HG03135 (cell line): ENCODE data around the gene GPR108.
"Not testable (repeated sequence)": the region's sequence is repeated elsewhere in the genome, so short reads cannot be mapped to it uniquely, and the experiment has no call there.

Experiments used
- ATAC-seq: cut with Tn5 transposase; IDR thresholded peaks from one replicate; pipeline ENCODE4 v1.9.1; 2021; ENCODE audit warnings: mild to moderate bottlenecking, moderate library complexity; ENCODE audit not compliant: unreplicated experiment

GPR108 gene

DNA sequence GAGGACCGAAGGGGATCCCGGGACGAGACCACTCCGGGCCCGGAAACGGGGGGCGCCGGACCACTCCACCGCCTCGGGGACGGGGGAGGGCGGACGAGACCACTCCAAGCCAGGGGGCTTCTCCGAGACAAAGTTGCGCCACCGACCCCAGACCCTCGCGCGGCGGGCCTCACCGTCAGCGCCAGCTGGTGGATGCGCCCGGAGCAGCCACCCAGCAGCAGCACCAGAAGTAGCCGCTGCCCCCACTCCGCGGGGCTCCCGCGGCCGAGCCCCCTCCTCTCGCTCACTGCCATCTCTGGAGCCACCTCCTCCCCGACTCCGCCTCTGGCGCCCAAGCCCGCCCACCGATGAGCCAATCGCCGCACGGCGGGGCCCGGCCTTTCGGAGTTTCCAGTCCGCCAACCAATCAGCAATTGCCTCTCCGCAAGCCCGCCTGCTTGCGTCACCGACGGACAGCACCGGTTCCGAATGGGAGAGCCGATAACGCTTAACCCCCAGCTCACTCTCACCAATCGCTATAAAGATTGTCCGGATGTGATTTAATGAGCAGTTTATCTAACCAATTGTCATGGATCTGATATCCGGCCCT is at the start of gene GPR108:
GPR108 (minus strand) TSS at position 297 of the 589 bp plus-strand sequence; CDS start at position 293, 4 bp downstream.
- ATAC-seq = peak; percentile 56

DNA sequence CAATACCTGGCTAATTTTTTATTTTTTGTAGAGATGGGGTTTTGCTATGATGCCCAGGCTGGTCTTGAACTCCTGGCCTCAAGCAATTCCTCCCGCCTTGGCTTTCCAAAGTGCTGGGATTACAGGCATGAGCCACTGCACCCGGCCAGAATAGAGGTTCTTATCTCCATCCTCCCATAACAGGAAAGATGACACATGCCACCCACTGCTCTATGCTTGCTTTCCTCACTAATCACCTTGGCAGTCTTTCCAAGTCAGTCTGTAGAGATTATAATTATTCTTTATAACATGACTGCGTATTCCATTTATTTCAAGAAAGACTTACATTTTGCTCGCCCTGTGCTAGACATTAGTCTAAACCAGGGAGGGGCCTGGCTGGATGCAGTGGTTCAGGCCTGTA is 41.8 kb upstream of the GPR108 start:
- ATAC-seq = no peak

DNA sequence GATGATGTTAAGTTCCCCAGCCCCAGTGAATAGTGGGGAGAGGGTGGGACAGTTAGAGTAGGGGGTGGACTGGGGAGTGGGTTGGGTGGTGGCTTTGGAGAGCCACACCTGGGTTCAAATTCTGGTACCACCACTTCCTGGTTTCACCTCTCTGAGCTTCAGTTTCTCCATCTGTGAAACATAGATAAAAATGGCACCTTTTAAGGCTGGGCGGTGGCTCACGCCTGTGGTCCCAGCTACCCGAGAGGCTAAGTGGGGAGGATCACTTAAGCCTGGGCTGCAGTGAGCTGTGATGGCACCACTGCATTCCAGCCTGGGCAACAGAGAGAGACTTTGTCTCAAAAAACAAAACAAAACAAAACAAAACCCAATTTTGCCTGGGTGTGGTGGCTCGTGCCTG is 41.0 kb upstream of the GPR108 start:
- ATAC-seq = no peak

DNA sequence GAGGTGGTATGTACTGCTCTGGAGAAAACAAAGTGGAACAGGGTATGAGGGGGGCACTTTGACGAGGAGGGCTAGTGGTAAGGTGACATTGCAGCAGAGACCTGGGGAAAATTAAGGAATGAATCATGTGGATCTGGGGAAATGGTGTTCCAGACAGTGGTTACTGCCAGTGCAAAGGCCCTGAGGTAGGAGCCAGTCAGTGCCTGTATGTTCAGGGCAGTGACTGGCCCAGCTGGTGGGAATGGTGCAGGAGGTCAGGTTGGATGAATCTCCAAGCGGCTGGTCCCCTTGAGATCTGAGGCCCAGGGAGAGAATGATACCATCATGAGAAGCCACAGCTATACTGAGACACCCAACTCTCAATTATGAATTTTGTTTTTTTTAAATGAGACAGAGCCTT is 40.1 kb upstream of the GPR108 start:
- ATAC-seq = no peak

DNA sequence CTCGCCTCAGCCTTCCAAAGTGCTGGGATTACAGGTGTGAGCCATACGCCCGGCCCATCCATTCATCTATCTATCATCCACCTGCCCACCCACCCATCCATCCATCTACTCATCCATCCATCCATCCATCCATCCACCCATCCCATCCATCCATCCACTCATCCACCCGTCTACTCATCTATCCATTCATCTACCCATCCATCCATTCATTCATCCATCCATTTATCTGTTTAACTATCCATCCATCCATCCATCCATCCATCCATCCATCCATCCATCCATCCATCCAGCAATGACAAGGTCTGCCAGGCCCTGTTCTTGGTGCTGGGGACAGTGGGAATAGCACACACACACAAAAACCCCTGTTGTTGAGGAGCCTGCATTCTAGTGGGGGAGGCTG is 39.6 kb upstream of the GPR108 start:
- no peak for ATAC-seq

DNA sequence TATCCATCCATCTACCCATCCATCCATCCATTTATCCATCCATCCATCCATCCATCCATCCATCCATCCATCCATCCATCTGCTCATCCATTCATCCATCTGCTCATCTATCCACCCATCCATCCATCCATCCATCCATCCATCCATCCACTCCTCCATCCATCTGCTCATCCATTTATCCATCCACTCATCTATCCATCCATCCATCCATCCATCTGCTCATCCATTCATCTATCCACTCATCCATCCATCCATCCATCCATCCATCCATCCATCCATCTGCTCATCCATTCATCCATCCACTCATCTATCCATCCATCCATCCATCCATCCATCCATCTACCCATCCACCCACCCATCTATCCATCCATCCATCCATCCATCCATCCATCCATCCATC is 38.7 kb upstream of the GPR108 start:
- not testable (repeated sequence) for ATAC-seq

DNA sequence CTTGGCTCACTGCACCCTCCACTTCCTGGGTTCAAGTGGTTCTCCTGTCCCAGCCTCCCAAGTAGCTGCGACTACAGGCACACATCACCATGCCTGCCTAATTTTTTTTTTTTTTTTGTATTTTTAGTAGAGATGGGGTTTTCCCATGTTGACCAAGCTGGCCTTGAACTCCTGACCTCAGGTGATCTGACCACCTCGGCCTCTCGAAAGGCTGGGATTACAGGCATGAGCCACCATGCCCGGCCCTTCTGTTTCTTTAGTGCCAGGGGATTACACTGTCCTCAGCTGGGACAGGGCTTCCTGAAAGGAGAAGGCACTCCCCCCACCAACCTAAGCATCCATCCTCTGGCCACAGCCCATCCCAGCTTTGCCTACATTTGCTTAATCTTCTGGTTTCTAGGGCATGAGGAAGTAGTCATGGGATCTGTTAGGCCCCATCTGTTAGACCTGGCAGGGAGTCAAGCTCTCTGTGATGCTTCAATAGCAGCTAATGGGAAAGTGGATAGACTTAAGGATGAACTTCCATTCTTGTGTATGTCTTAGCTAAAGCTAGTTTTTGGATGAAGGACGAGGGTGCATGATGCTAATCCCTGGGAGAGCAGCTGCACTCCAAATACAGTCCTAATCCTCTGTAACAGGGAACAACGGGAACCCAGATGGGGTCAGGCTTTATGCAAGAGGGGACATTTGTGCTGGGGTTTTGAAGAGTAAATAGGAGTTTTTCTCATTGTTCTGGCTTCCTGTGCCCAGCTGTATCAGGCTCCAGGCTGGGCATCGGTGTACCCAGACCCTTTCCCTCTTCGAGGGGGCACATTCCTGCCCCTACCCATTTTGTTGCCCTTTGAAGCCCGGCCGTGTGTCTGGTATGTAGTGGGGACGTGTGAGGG is 37.7 kb upstream of the GPR108 start:
- no peak for ATAC-seq

DNA sequence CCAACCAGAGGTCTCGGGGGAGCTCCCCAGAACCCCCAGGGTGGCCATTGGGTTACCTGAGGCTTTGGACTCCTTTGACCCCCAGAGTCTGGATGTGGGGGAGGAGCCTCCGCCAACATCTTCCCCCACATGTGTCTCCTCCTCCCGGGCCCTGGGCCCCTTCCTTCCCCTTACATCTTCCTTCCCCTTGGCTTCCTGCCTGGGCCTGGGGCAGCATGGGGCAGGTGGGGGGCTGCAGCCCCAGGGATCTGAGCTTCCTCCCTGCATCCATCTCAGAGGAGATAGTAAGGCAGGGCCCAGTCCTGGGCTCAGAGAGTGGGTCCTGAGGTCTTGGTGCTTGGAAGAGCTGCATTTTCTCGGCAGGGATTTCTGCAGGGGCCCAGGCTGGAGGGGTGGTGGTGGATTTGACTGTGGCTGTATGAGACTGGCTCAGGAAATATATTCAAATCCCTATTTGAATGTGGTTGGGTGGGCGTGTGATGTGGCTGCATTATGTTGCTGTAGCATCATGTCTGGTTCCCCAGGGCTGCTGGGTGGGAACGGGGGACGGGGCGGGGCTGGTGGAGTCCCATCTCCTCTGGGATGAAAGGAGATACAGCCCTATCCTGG is 36.0 kb upstream of the GPR108 start:
- ATAC-seq = peak; percentile 24

DNA sequence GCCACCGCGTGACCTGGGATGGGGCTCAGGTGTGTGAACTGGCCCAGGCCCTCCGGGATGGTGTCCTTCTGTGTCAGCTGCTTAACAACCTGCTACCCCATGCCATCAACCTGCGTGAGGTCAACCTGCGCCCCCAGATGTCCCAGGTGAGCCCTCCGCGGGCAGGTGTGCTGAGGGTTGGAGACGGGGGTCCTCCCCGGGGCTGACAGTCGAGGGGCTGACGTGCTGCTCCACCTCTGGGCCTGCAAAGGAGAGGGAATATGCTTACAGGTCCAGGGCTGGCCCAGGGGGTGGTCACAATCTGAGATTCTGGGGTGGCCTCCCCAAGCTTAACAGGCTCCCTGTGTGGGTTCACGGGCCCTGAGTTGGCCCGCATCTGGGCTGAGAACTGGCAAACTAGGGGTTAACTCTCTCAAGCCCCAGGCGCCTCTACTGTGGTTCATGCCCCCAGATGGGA is 35.5 kb upstream of the GPR108 start:
- no peak for ATAC-seq

DNA sequence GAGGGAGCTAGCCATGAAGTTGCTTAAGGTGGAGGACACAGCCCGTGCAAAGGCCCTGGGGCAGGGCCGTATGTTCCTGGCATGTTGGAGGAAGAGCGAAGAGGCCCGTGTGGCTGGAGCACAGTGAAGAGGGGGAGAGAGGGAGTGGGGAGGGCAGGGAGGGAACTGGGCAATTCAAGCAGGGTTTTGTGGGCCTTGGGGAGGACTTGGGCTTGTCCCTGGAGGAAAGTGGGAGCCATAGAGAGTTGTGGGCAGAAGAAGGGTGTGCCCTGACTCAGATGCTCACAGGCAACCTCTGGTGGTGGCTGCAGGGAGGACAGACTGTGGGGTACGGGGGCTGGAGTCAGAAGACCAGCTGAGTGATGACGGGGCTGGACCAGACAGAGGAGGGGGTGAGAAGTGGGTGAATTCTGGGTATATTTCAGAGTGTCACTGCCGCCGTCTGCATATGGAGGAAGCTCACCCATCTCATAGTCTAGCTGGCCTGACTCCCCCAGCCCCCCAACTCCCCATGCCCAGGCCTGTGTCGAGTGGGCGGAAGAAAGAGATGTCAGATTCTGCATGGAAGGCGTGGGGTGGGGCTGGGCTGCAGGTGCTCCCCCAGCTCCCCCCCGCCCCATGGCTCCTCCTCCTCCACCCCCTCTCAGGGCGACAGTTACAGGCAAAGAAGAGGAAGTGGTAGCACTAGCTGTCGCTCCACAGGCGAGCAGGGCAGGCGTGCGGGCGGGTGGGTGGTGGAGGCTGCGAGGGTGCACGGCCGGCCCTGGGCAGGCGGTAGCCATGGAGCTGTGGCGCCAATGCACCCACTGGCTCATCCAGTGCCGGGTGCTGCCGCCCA is 34.9 kb upstream of the GPR108 start, which contains the start of gene VAV1:
VAV1 (plus strand) TSS at position 681 of the 838 bp plus-strand sequence; CDS start at position 781, 100 bp downstream.
- ATAC-seq = peak; percentile 38

DNA sequence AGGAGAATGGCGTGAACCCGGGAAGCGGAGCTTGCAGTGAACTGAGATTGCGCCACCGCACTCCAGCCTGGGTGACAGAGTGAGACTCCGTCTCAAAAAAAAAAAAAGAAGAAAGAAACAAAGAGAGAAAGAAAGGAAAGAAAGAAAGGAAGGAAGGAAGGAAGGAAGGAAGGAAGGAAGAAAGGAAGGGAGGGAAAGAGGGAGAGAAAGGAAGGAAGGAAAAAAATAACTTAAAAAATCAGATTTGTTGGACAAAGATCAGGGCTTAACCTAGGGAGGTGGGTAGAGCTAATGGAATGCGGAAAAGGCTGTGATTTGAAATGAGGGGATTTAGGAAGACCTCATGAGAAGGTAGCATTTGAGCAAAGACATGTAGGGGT is 34.3 kb upstream of the GPR108 start:
- not testable (repeated sequence) for ATAC-seq

DNA sequence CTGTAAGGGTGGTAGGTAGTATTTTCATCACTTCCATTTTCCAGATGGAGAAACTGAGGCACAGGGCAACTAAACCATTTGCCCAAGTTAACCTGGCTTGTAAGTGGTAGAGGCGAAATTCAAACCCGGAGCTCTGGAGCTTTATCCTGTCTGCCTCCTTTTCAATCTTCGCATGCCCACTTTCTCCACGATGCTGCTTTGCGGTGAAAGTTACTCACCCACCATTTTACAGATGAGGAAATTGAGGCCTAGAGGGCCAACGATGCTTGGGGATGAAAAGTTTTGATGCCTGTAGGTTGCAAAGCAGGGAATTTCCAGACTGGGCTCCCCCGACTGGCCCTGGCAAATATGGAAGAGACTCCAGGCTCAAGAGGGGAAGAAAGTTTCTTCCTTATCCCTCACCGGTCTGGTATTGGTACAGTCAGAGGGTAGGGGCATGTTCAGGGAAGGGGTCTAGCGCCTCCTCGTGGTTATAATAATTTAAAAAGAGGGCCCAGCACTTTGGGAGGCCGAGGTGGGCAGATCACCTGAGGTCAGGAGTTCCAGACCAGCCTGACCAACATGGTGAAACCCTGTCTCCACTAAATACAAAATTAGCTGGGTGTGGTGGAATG is 31.7 kb upstream of the GPR108 start:
- ATAC-seq = no peak

DNA sequence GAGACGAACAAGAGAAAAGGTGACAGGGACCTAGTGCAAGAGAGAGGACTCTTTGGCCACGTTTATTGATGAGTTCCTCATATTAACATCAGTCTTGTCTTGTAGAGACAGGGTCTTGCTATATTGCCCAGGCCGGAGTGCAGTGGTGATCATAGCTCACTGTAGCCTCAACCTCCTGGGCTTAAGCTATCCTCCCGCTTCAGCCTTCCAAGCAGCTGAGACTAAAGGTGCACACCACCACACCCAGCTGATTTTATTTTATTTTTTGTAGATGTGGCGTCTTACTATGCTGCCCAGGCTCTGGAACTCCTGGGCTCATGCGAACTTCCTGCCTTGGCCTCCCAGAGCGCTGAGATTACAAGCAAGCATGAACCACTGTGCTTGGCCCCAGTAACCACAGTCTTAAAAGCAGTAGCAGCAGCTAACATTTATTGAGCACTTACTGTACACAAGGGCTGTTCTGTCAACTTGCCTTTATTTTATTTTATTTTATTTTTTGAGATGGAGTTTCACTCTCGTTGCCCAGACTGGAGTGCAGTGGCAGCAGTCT is 30.9 kb upstream of the GPR108 start:
- ATAC-seq = no peak

DNA sequence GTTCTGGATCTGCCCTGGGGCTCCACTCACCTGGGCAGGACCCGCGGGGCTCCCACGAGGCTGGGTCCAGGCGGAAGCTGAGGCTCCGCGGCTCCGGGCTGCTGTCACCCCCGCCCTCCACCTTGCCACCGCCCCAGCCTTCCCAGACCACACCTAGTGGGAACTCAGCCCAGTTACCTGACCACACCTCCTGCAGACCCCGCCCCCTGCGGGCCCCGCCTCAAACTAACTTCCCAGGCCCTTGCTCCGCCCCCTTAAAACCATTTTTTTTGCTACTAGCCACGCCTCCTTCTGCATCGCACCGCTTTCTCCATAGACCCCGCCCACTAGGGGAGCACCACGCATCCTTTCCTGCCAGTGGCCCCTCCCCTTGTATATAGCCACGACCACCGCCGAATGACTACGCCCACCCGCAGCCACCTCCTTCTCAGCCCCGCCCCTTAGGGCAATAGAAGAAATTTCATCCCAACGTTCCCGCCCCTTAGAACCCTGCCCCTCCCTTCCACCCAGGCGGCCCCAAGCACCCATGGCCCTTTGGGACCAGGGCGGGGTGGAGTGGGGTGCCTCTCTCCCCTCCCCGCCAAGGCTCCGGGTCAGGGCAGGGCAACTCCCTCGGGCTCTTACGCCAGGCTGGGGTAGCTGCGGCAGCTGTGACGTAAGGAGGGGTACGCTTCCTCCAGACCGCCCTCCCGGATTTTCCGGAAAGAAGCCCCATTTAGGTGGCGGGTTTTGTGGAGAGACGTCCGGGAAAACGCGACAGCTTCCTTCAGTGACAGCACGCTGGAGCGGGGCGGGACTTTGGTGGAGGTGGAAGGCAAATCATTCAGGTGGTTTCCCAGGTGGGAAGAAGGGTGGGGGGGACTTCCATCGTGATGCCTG is 30.2 kb upstream of the GPR108 start, which contains the start of gene SH2D3A:
SH2D3A (minus strand) TSS at position 79 of the 879 bp plus-strand sequence. CDS start 3,687 bp downstream, outside the sequence.
- ATAC-seq = peak; percentile 55

DNA sequence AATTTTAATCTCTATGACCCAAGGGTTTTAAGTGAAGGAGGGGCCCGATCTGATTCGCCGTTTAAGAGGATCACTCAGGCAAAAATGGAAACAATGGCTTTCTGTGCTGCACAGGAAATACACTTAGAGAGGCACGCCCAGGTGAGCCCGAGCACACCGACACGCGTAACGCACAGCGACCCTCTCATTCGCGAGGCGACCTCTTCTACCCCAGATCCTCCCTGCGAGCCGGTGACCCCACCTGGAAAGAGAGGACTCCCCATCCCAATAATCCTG is 29.6 kb upstream of the GPR108 start:
- peak; percentile 22 for ATAC-seq

DNA sequence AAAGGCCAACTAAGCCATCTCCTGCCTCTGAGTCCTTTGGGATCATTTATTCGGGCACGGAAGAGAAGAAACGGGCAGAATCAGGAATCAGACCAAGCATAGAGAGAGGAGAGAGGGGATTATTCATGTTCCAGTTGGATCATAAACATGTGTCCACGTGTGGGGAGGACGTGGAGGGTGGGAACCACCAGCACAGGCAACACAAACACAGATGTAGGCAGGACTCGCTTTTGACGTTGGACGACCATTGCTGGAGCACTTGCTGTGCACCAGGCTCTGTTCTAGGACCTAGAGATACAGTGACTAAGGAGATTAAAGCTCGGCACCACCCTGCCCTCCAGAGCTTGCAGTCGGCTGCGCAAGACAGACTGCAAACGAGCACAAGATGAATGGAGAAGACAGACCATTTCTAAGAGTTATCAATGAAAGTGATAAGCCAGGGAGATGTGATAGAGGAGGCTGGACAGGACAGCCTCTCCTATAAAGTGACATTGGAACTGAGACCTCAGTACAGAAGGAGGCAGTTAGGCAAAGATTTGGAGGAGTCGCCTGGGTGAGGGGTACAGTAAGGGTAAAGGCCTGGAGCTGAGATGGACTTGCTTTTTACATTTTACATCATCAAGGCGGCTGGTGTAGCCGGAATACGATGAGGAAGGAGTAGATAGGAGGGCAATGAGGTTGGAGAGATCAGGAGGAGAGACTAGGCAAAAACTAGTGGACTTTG is 29.1 kb upstream of the GPR108 start:
- no peak for ATAC-seq

DNA sequence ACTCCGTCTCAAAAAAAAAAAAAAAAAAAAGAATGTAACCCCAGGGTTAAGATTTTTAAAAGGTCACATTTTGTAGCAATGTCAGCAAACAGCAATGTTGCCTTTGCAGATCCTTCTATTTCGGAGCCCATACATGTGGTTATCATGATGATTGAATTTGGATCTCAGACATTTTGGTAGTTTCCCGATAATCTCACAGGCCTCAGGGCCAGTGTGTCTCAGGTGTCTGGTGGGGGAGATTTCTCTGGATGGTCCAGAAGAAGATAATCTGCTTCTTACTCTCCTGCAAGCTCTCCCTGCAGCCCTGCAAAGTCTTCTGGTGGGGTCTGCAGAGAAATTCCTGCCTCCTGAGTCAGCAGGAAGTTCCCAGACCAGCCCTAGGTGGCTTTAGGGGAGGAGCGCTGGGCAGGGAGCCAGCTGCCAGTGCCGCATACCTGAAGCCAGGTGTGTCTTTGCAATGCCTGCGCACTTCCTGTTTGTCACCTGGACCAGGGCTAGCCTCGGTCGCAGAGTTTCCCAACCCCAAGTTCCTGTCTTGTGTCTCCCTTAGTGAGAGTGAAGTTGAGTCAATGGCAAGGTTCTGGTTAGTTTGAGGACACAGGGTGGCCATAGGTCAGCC is 28.5 kb upstream of the GPR108 start:
- no peak for ATAC-seq

DNA sequence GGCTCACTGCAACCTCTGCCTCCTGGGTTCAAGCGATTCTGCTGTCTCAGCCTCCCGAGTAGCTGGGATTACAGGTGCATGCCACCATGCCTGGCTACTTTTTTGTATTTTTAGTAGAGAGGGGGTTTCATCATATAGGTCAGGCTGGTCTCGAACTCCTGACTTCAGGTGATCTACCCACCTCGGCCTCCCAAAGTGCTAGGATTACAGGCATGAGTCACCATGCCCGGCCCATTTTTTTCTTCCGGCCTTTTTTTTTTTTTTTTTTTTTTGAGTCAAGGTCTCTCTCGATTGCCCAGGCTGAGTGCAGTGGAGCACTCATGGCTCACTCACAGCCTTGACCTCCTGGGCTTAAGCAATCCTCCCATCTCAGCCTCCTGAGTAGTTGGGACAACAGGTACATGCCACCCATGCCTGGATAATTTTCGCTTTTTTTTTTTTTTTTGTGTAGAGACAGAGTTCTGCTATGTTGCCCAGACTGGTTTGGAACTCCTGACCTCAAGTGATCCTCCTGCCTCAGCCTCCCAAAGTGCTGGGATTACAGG is 24.9 kb upstream of the GPR108 start:
- not testable (repeated sequence) for ATAC-seq
